ENCODE results near the gene CDK17.

DNA sequence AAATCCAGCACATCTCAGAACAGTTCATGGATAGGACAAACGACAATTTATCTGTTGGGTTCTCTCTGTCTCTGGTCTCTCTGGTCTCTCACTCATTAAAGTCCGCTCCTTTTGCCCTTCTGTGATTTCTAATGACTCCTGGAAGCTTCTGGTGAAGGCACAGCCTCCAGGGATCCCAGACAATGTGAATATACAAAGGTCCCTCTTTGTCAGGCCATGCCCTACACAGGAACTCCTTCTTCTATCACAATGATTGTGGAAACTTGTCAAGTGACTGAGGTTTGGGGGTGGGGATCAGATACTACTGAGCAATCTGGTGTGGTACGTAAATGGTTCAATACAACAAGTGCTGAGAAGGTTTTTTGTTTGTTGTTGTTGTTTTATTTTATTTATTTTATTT lies 42.7 kb upstream of the CDK17 start:
- TF ChIP-seq, protein P1, sequence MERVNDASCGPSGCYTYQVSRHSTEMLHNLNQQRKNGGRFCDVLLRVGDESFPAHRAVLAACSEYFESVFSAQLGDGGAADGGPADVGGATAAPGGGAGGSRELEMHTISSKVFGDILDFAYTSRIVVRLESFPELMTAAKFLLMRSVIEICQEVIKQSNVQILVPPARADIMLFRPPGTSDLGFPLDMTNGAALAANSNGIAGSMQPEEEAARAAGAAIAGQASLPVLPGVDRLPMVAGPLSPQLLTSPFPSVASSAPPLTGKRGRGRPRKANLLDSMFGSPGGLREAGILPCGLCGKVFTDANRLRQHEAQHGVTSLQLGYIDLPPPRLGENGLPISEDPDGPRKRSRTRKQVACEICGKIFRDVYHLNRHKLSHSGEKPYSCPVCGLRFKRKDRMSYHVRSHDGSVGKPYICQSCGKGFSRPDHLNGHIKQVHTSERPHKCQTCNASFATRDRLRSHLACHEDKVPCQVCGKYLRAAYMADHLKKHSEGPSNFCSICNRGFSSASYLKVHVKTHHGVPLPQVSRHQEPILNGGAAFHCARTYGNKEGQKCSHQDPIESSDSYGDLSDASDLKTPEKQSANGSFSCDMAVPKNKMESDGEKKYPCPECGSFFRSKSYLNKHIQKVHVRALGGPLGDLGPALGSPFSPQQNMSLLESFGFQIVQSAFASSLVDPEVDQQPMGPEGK (CRISPR knock-in tag; IDR thresholded peaks at IDR 0.05; ENCODE audit: borderline replicate concordance), result no peak
- TF ChIP-seq ZFP3 (CRISPR knock-in tag; IDR thresholded peaks at IDR 0.05), result no peak
- no peak for TF ChIP-seq OSR1 (CRISPR knock-in tag; IDR thresholded peaks at IDR 0.05)
- TF ChIP-seq ZNF70 (CRISPR knock-in tag; IDR thresholded peaks at IDR 0.05), result no peak
- no peak for TF ChIP-seq SNAI2 (CRISPR knock-in tag; IDR thresholded peaks at IDR 0.05)
- no peak for TF ChIP-seq ZFP30 (CRISPR knock-in tag; IDR thresholded peaks at IDR 0.05)
- no peak for TF ChIP-seq ZC3H10 (CRISPR knock-in tag; IDR thresholded peaks at IDR 0.05)
- TF ChIP-seq RARB (CRISPR knock-in tag; IDR thresholded peaks at IDR 0.05), result no peak
- no peak for TF ChIP-seq ZNF8 (CRISPR knock-in tag; IDR thresholded peaks at IDR 0.05)
- TF ChIP-seq ARNTL (CRISPR knock-in tag; IDR thresholded peaks at IDR 0.05; ENCODE audit: borderline replicate concordance, low read depth), result no peak
- TF ChIP-seq ISL1 (CRISPR knock-in tag; IDR thresholded peaks at IDR 0.05), result no peak
- no peak for TF ChIP-seq CSDC2 (CRISPR knock-in tag; IDR thresholded peaks at IDR 0.05)
